Astrocyte of the cerebellum (primary cell): ENCODE measurements around the gene MAST3.

Experiments
- DNase-seq: peaks from one replicate; pipeline ENCODE4 v3.0.0-alpha.2; 2011; ENCODE audit warnings: low read depth
- H3K4me3 ChIP-seq: 2 replicates; pipeline ENCODE4 v1.5.1; 2011; ENCODE audit warnings: mild to moderate bottlenecking, low read depth, low read length, moderate library complexity
- CTCF ChIP-seq: IDR thresholded peaks from 2 replicates; pipeline ENCODE4 v1.5.1; 2012; ENCODE audit warnings: low read length, low read depth, moderate library complexity, mild to moderate bottlenecking; ENCODE audit errors: missing control alignments
- in situ Hi-C: cut with HindIII; loops from 2 replicates; pipeline ENCODE4 v1.10.0; 2017; ENCODE audit warnings: low sequenced_read_pairs

The MAST3 gene

GRCh38 chr19:18167975-18168645 is 70.5 kb downstream of the MAST3 start:
- in situ Hi-C loops: loop anchor here (10.0 kb wide), 1 partner anchor 213 kb away; no protein-coding TSS in a partner anchor
- DNase-seq: no peak
- H3K4me3 ChIP-seq: no peak overlapping the region
- peak; percentile 75 for TF ChIP-seq CTCF

GRCh38 chr19:18168673-18169381 is 71.2 kb downstream of the MAST3 start:
- no peak for DNase-seq
- TF ChIP-seq CTCF: no peak
- H3K4me3 ChIP-seq: no peak overlapping the region
- in situ Hi-C loops: loop anchor here (10.0 kb wide), 1 partner anchor 214 kb away; no protein-coding TSS in a partner anchor

GRCh38 chr19:18170714-18171255 is 73.2 kb downstream of the MAST3 start:
- no peak overlapping the region for H3K4me3 ChIP-seq
- DNase-seq: no peak
- in situ Hi-C loops: no loop called here
- no peak for TF ChIP-seq CTCF

- in situ Hi-C loops: no loop called here
- no peak for DNase-seq
- no peak for TF ChIP-seq CTCF
- no peak overlapping the region for H3K4me3 ChIP-seq
These were observed 74.2 kb downstream of the MAST3 start for GRCh38 chr19:18171605-18172327.

GRCh38 chr19:18172331-18173053 is 74.9 kb downstream of the MAST3 start:
- no peak for DNase-seq
- no peak overlapping the region for H3K4me3 ChIP-seq
- in situ Hi-C loops: no loop called here
- TF ChIP-seq CTCF: no peak
